ENCODE data around the gene RIOK3.
A peak's percentile ranks its signal among the peaks of the same experiment; 100 is the strongest.
"Not testable (repeated sequence)": the region's sequence is repeated elsewhere in the genome, so short reads cannot be mapped to it uniquely, and the experiment has no call there.

The RIOK3 gene

GRCh38 chr18:23452347-23452727 lies 750 bp upstream of the RIOK3 start:
- no peak for DNase-seq

GRCh38 chr18:23453680-23454058 lies 582 bp downstream of the RIOK3 start:
- peak; percentile 33 for DNase-seq

GRCh38 chr18:23456835-23457234 lies 3.7 kb downstream of the RIOK3 start:
- DNase-seq, result no peak

- no peak for DNase-seq
Measured at GRCh38 chr18:23458830-23459529, 5.9 kb downstream of the RIOK3 start.

- DNase-seq, result no peak
Measured at GRCh38 chr18:23459530-23459921, 6.4 kb downstream of the RIOK3 start.

GRCh38 chr18:23460285-23461273 lies 7.5 kb downstream of the RIOK3 start:
- DNase-seq, result no peak

- DNase-seq, result no peak
Measured at GRCh38 chr18:23462876-23463275, 9.8 kb downstream of the RIOK3 start.

- no peak for DNase-seq
Measured at GRCh38 chr18:23468753-23469459, 15.8 kb downstream of the RIOK3 start.

GRCh38 chr18:23470620-23471387 lies 17.7 kb downstream of the RIOK3 start:
- DNase-seq, result no peak

GRCh38 chr18:23471486-23471885 lies 18.4 kb downstream of the RIOK3 start:
- DNase-seq, result no peak

GRCh38 chr18:23479829-23480505 lies 26.9 kb downstream of the RIOK3 start:
- no peak for DNase-seq

GRCh38 chr18:23484561-23485182 lies 31.6 kb downstream of the RIOK3 start:
- no peak for DNase-seq

GRCh38 chr18:23485386-23485785 lies 32.3 kb downstream of the RIOK3 start:
- DNase-seq, result no peak

GRCh38 chr18:23487738-23488570 lies 34.9 kb downstream of the RIOK3 start:
- DNase-seq, result peak; percentile 45

GRCh38 chr18:23489586-23489985 lies 36.5 kb downstream of the RIOK3 start:
- not testable (repeated sequence) for DNase-seq

GRCh38 chr18:23493654-23494053 lies 40.6 kb downstream of the RIOK3 start:
- no peak for DNase-seq

- no peak for DNase-seq
Measured at GRCh38 chr18:23494992-23495391, 41.9 kb downstream of the RIOK3 start.

GRCh38 chr18:23495723-23496440 lies 42.8 kb downstream of the RIOK3 start:
- DNase-seq, result no peak

- no peak for DNase-seq
Measured at GRCh38 chr18:23498117-23498516, 45.0 kb downstream of the RIOK3 start.

- peak; percentile 81 for DNase-seq
Measured at GRCh38 chr18:23498877-23499276, 45.8 kb downstream of the RIOK3 start.
